GM21390 (cell line): ENCODE data around the gene ILDR1.
"Not testable (repeated sequence)": the region's sequence is repeated elsewhere in the genome, so short reads cannot be mapped to it uniquely, and the experiment has no call there.

ENCODE experiments used
- ATAC-seq: cut with Tn5 transposase; IDR thresholded peaks from one replicate; pipeline ENCODE4 v1.9.1; 2021; ENCODE audit not compliant: unreplicated experiment

Gene ILDR1

DNA sequence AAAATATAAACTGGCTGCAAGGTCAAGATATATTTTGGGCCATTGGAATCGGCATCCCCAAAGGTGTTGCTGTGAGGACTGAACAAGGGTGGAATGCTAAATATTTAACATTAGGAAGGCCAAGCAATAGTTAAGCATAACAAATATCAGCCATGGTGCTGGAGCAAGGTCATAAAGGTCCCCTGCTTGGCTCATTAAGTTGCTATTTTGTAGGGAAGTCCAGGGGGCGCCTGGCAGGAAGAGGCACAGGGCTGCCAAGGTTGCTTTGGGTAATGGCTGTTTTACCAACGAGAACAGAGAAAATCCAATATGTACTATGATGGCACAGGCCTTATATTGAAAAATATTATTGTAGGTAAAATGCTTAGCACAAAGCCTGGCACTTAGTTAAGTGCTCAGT is 65.7 kb downstream of the ILDR1 start:
- ATAC-seq, result no peak

DNA sequence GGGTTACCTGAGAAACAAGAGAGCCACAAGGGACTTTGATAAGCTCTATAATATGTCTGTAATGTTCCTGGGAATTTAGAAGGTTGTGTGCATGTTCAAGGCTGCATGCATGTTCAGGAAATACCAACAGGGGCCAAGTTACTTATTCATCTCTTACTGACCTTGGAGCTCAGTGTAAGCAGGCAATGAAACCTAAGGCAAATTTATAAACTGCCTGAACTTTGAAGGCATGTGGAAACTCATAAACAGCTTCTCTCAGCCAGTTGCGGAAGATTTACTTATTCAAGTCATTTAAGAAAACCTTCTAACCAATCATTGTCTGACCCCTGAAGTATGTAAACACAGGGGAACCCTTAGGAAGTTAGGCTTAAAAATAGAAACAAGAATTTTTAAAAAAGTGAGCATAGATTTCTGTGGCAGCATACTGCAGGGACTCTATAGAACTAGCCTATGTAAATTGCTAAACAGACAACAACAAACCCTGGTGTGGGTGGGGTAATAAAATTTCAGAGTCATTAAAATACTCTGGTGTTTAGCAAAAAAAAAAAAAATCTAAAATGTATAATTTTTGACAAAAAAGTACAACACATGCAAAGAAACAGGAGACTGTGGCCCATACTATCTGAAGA is 70.6 kb downstream of the ILDR1 start:
- ATAC-seq, result no peak

DNA sequence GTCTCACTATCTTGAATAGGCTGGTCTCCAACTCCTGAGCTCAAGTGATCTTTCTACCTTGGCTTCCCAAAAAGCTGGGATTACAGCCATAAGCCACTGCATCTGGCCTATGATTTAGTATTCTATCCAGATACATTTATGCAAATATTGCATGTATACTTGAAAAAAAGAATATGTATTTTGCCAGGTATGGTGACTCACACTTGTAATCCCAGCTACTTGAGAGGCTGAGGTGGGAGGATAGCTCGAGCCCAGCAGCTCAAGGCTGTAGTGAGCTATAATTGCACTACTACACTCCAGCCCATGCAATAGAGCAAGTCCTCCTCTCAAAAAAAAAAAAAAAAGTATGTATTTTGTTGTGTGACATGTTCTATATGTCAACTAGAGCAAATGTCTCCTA is 73.4 kb downstream of the ILDR1 start:
- ATAC-seq, result no peak

DNA sequence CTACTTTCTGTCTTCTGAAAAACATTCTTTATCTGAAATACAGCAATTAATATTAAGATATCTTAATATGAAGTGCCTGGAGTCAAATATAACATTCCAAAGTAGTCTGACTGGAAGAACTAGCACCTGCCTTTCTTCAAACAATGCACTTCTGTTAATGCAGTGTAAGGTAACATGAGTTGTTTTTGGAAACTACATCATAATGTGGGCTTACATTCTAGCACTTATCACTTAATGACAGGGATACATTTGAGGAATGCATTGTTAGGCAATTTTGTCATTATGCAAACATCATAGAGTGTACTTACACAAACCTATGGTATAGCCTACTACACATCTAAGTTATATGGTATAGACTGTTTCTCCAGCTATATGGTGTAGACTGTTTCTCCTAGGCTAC is 78.6 kb downstream of the ILDR1 start:
- no peak for ATAC-seq

DNA sequence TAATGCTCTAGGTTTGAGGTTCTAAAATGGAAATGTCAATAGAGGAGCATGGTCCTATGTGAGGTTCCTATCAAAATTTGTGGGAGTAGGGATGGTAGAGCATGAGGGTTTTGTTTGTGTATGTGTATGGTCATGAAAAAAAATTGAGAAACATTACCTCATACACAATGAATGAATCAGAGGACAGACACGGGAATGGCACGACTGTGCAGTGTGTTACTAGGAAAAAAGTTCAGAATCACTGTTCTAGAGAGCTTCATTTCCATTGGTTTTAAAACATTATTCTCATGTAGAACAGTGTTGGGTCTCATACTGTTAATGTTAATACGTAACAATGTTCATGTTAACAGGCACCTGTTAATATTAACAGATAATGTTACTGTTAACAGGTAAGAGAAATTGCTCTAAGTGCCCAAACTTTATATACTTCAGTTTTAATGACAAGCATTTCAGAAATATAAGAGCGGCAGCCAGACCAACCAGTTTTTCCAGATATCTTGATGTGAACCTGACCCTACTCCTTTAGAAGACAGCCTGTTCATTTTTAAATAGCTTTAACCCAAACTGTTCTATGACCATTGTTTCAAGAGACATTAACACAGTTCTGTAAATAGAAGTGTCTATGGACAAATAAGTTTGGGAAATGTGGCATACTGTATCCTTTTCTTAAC is 79.8 kb downstream of the ILDR1 start:
- ATAC-seq, result no peak

- ATAC-seq, result no peak
Observed at GRCh38 chr3:121941592-121941991, 80.5 kb downstream of the ILDR1 start.

- not testable (repeated sequence) for ATAC-seq
Observed at GRCh38 chr3:121938141-121938855, 83.7 kb downstream of the ILDR1 start.
